Mesodermal cell (in vitro differentiated cells): ENCODE measurements around the gene PEMT.

Experiments used
- H3K27ac ChIP-seq: 2 replicates; pipeline ENCODE4 v1.7.0; 2013; ENCODE audit warnings: mild to moderate bottlenecking, low read depth, low read length, moderate library complexity; ENCODE audit not compliant: severe bottlenecking
- H3K36me3 ChIP-seq: 2 replicates; pipeline ENCODE4 v1.7.1; 2013; ENCODE audit warnings: mild to moderate bottlenecking, low read length, moderate library complexity; ENCODE audit not compliant: control insufficient read depth, insufficient read depth
- H3K4me1 ChIP-seq: one replicate; pipeline ENCODE4 v1.7.1; 2013; ENCODE audit warnings: mild to moderate bottlenecking, low read length; ENCODE audit not compliant: insufficient read depth, control insufficient read depth, poor library complexity, severe bottlenecking
- H3K4me3 ChIP-seq: 2 replicates; pipeline ENCODE4 v1.7.0; 2013; ENCODE audit warnings: low read length, control low read depth, mild to moderate bottlenecking; ENCODE audit not compliant: insufficient read depth, poor library complexity, severe bottlenecking; ENCODE audit errors: extremely low read depth
- H3K9me3 ChIP-seq: 2 replicates; pipeline ENCODE4 v1.7.1; 2013; ENCODE audit warnings: mild to moderate bottlenecking, low read length, moderate library complexity; ENCODE audit not compliant: control insufficient read depth
- WGBS, 2 experiments: methylation state at CpG; one replicate each; pipeline ENCODE4 v1.1.5; 2013; ENCODE audit warnings: missing lambda C conversion rate in 2 of 2; ENCODE audit not compliant: insufficient coverage in 2 of 2; 5-methylcytosine and 5-hydroxymethylcytosine counted together

PEMT gene

GRCh38 chr17:17505610-17506171, 85.8 kb downstream of the PEMT start:
- H3K4me1 ChIP-seq = peaks cover 4% of the 10 kb centered on the region
- no peaks in the 10 kb centered on the region for H3K9me3 ChIP-seq
- H3K4me3 ChIP-seq = no peak overlapping the region
- no peaks in the 10 kb centered on the region for H3K36me3 ChIP-seq
- no peak overlapping the region for H3K27ac ChIP-seq
- WGBS, 2 experiments = 90 to 91% methylated on average over 11 to 21 of the region's 22 CpGs

GRCh38 chr17:17505151-17505550, 86.4 kb downstream of the PEMT start:
- Histone ChIP-seq H3K27ac (no peak overlapping the region), H3K4me1 (peaks cover under 1% of the 10 kb centered on the region), H3K36me3 (no peaks in the 10 kb centered on the region), H3K4me3 (no peak overlapping the region), H3K9me3 (no peaks in the 10 kb centered on the region)
- 80 to 91% methylated on average over 1 to 3 of the region's 5 CpGs for WGBS, 2 experiments

GRCh38 chr17:17504341-17505140, 87.0 kb downstream of the PEMT start:
- Histone ChIP-seq H3K36me3 (no peaks in the 10 kb centered on the region), H3K4me1 (no peaks in the 10 kb centered on the region), H3K4me3 (no peak overlapping the region), H3K9me3 (no peaks in the 10 kb centered on the region), H3K27ac (no peak overlapping the region)
- WGBS, 2 experiments = 84 to 85% methylated on average over 16 to 19 of the region's 20 CpGs

- Histone ChIP-seq H3K4me3 (no peak overlapping the region), H3K4me1 (no peaks in the 10 kb centered on the region), H3K9me3 (no peaks in the 10 kb centered on the region), H3K27ac (no peak overlapping the region), H3K36me3 (no peaks in the 10 kb centered on the region)
- 97% methylated on average over 5 of the region's 7 CpGs; no CpG with 5 or more reads in 1 of the 2 experiments for WGBS, 2 experiments
These were observed 87.9 kb downstream of the PEMT start for GRCh38 chr17:17503566-17504130.

GRCh38 chr17:17502741-17503565, 88.6 kb downstream of the PEMT start:
- no peaks in the 10 kb centered on the region for H3K9me3 ChIP-seq
- no peaks in the 10 kb centered on the region for H3K4me1 ChIP-seq
- H3K4me3 ChIP-seq = no peak overlapping the region
- WGBS, 2 experiments = 93 to 94% methylated on average over 16 to 21 of the region's 21 CpGs
- no peaks in the 10 kb centered on the region for H3K36me3 ChIP-seq
- no peak overlapping the region for H3K27ac ChIP-seq

GRCh38 chr17:17500999-17501605, 90.4 kb downstream of the PEMT start:
- Histone ChIP-seq H3K27ac (no peak overlapping the region), H3K9me3 (no peaks in the 10 kb centered on the region), H3K4me1 (no peaks in the 10 kb centered on the region), H3K36me3 (no peaks in the 10 kb centered on the region), H3K4me3 (no peak overlapping the region)
- 72 to 76% methylated on average over 13 to 14 of the region's 14 CpGs for WGBS, 2 experiments

- H3K27ac ChIP-seq = no peak overlapping the region
- 87 to 88% methylated on average over 17 of the region's 17 CpGs for WGBS, 2 experiments
- H3K4me3 ChIP-seq = no peak overlapping the region
- H3K36me3 ChIP-seq = no peaks in the 10 kb centered on the region
- H3K9me3 ChIP-seq = no peaks in the 10 kb centered on the region
- H3K4me1 ChIP-seq = peaks cover 4% of the 10 kb centered on the region
These were observed 91.9 kb downstream of the PEMT start for GRCh38 chr17:17499402-17500145.

- Histone ChIP-seq H3K4me3 (no peak overlapping the region), H3K36me3 (no peaks in the 10 kb centered on the region), H3K4me1 (peaks cover 10% of the 10 kb centered on the region), H3K9me3 (no peaks in the 10 kb centered on the region), H3K27ac (no peak overlapping the region)
- 89 to 91% methylated on average over 14 to 16 of the region's 16 CpGs for WGBS, 2 experiments
These were observed 92.8 kb downstream of the PEMT start for GRCh38 chr17:17498606-17499301.

- 92 to 98% methylated on average over 7 to 10 of the region's 10 CpGs for WGBS, 2 experiments
- H3K4me3 ChIP-seq = no peak overlapping the region
- H3K4me1 ChIP-seq = peaks cover 10% of the 10 kb centered on the region
These were observed 93.5 kb downstream of the PEMT start for GRCh38 chr17:17497845-17498520.

More at GRCh38 chr17:17497845-17498520, 93.5 kb downstream of the PEMT start:
- Histone ChIP-seq H3K36me3 (peaks cover 4% of the 10 kb centered on the region), H3K27ac (no peak overlapping the region), H3K9me3 (no peaks in the 10 kb centered on the region)
